ENCODE measurements around the gene CNNM1.

DNA sequence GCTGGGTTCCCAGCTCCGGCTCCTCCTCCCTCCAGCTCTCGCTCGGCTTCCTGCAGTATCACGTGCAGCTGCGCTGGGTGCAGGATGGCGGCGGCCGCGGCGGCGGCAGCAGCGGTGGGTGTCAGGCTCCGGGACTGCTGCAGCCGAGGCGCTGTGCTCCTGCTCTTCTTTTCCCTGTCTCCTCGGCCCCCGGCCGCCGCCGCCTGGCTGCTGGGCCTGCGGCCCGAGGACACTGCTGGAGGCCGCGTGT, at the start of gene CNNM1:
- TF ChIP-seq, protein P1, sequence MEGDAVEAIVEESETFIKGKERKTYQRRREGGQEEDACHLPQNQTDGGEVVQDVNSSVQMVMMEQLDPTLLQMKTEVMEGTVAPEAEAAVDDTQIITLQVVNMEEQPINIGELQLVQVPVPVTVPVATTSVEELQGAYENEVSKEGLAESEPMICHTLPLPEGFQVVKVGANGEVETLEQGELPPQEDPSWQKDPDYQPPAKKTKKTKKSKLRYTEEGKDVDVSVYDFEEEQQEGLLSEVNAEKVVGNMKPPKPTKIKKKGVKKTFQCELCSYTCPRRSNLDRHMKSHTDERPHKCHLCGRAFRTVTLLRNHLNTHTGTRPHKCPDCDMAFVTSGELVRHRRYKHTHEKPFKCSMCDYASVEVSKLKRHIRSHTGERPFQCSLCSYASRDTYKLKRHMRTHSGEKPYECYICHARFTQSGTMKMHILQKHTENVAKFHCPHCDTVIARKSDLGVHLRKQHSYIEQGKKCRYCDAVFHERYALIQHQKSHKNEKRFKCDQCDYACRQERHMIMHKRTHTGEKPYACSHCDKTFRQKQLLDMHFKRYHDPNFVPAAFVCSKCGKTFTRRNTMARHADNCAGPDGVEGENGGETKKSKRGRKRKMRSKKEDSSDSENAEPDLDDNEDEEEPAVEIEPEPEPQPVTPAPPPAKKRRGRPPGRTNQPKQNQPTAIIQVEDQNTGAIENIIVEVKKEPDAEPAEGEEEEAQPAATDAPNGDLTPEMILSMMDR (IDR thresholded peaks at IDR 0.05; ENCODE audit: insufficient read depth, low read depth, low read length) = no peak
- no peak for TF ChIP-seq EZH2 (IDR thresholded peaks at IDR 0.05; ENCODE audit: insufficient read depth, low read length)

Data from astrocyte (in vitro differentiated cells and primary cell).